B cell (primary cell): ENCODE results near the gene CRTC1. TPM values are rescaled to one million over a fixed set of nuclear protein-coding genes. Genes with fewer than 3 reads are reported as not detected.

Experiments
- ATAC-seq: fragments of 200-7000 bp; cut with Tn5 transposase; one replicate; pipeline ENCODE4 v1.10.0; 2021; ENCODE audit warnings: low read depth, mild to moderate bottlenecking, moderate number of reproducible peaks, moderate library complexity
- CTCF ChIA-PET: fragments of 350-600 bp; sonication (Branson Sonifier 250); formaldehyde crosslinking; loops from one replicate; lab custom pipeline; 2021; ENCODE audit warnings: antibody characterized with exemption, inconsistent platforms; lab: Charles Lee
- POLR2A ChIA-PET: fragments of 350-600 bp; sonication (Branson Sonifier 250); formaldehyde crosslinking; loops from one replicate; lab custom pipeline; 2021; ENCODE audit warnings: antibody characterized with exemption; lab: Charles Lee
- DNase-seq: peaks from one replicate; pipeline ENCODE4 v3.0.0; 2013
- H2AFZ ChIP-seq: 2 replicates; pipeline ENCODE4 v1.6.1; 2012; ENCODE audit warnings: mild to moderate bottlenecking, low read depth, low read length; ENCODE audit not compliant: insufficient read depth, poor library complexity, severe bottlenecking
- H3K27ac ChIP-seq, 2 donors: 1 replicate in 1 of 2; 2 replicates in 1 of 2; pipeline ENCODE4 v1.5.1; 2012 to 2013; ENCODE audit warnings: low read length in 2 of 2, mild to moderate bottlenecking in 2 of 2, moderate library complexity in 1 of 2
- H3K27me3 ChIP-seq, 4 experiments: fragments of 200-600 bp in 1 of 4; sonication (generic) in 1 of 4; replicated peaks in 1 of 4; 1 replicate in 2 of 4; 2 replicates in 2 of 4; pipeline versions ENCODE4 v1.6.1 to v1.7.0; 2013 to 2016; ENCODE audit warnings: low read length in 3 of 4, mild to moderate bottlenecking in 2 of 4, mixed read lengths in 1 of 4, moderate library complexity in 1 of 4; ENCODE audit not compliant: insufficient read depth in 4 of 4, control insufficient read depth in 3 of 4; ENCODE audit errors: control extremely low read depth in 1 of 4
- H3K36me3 ChIP-seq, 2 experiments: replicated peaks in 1 of 2; 1 replicate in 1 of 2; 2 replicates in 1 of 2; pipeline versions ENCODE4 v1.6.1 to v1.7.1; 2013; ENCODE audit warnings: low read length in 1 of 2; ENCODE audit not compliant: insufficient read depth in 2 of 2, control insufficient read depth in 1 of 2; ENCODE audit errors: control extremely low read depth in 1 of 2, extremely low read depth in 1 of 2
- H3K4me1 ChIP-seq, 2 donors: fragments of 200-600 bp in 1 of 2; sonication (generic) in 1 of 2; 1 replicate in 1 of 2; 2 replicates in 1 of 2; pipeline versions ENCODE4 v1.5.1 to v1.6.1; 2013 to 2017; ENCODE audit warnings: low read length in 2 of 2; ENCODE audit not compliant: control insufficient read depth in 2 of 2, insufficient read depth in 2 of 2
- H3K4me2 ChIP-seq: replicated peaks from 2 replicates; pipeline ENCODE3; 2012; ENCODE audit warnings: mild to moderate bottlenecking, low read depth, low read length; ENCODE audit not compliant: poor library complexity, severe bottlenecking
- H3K4me3 ChIP-seq, 5 experiments: fragments of 200-600 bp in 1 of 5; sonication (generic) in 1 of 5; 1 replicate in 3 of 5; 2 replicates in 2 of 5; pipeline versions ENCODE4 v1.5.1 to v1.7.0; 2011 to 2016; ENCODE audit warnings: low read length in 4 of 5, mild to moderate bottlenecking in 4 of 5, low read depth in 2 of 5, control low read depth in 1 of 5, moderate library complexity in 1 of 5; ENCODE audit not compliant: insufficient read depth in 1 of 5; ENCODE audit errors: control extremely low read depth in 1 of 5, extremely low read depth in 1 of 5
- H3K79me2 ChIP-seq: fragments of 200-600 bp; sonication (generic); one replicate; pipeline ENCODE4 v1.6.0; 2016; ENCODE audit warnings: low read length; ENCODE audit not compliant: control insufficient read depth, insufficient read depth
- H3K9ac ChIP-seq: fragments of 200-600 bp; sonication (generic); 2 replicates; pipeline ENCODE4 v1.6.1; 2017; ENCODE audit warnings: mild to moderate bottlenecking, low read length, moderate library complexity
- H3K9me3 ChIP-seq, 3 donors: one replicate each; pipeline versions ENCODE4 v1.6.1 to v1.7.1; 2013; ENCODE audit warnings: low read length in 2 of 3; ENCODE audit not compliant: control insufficient read depth in 2 of 3, insufficient read depth in 1 of 3; ENCODE audit errors: control extremely low read depth in 1 of 3
- H4K20me1 ChIP-seq: 2 replicates; pipeline ENCODE4 v1.6.0; 2012; ENCODE audit warnings: mild to moderate bottlenecking, low read length; ENCODE audit not compliant: insufficient read depth, control insufficient read depth, poor library complexity, severe bottlenecking
- H3K27ac Mint-ChIP-seq: one replicate; pipeline ENCODE4 v1.8.0; 2021; ENCODE audit warnings: mixed read lengths
- H3K27me3 Mint-ChIP-seq: one replicate; pipeline ENCODE4 v1.8.0; 2021; ENCODE audit warnings: mixed read lengths
- H3K4me1 Mint-ChIP-seq: one replicate; pipeline ENCODE4 v1.8.0; 2021; ENCODE audit warnings: mixed read lengths
- H3K4me3 Mint-ChIP-seq: one replicate; pipeline ENCODE4 v1.8.0; 2021; ENCODE audit warnings: mixed read lengths
- H3K9me3 Mint-ChIP-seq: one replicate; pipeline ENCODE4 v1.8.0; 2022; ENCODE audit warnings: mixed read lengths; ENCODE audit not compliant: insufficient read depth
- EZH2 ChIP-seq: IDR thresholded peaks from 2 replicates; pipeline ENCODE4 v1.6.1; 2012; ENCODE audit warnings: borderline replicate concordance, low read depth, mild to moderate bottlenecking, moderate library complexity, low read length; ENCODE audit not compliant: insufficient read depth, poor library complexity, severe bottlenecking
- WGBS: methylation state at CpG from one replicate; pipeline ENCODE4 v1.1.5; 2013; ENCODE audit warnings: missing lambda C conversion rate; ENCODE audit not compliant: insufficient coverage; 5-methylcytosine and 5-hydroxymethylcytosine counted together
- intact Hi-C: fragments of 100-400 bp; cut with micrococcal nuclease; formaldehyde crosslinking; loops from one replicate; pipeline ENCODE4 v1.10.0; 2022
- polyA plus RNA-seq: library from polyadenylated mRNA; depleted of rRNA; stranded (reverse); fragments of >200 nt; gene quantifications from 2 replicates; pipeline ENCODE4 v1.2.3, GENCODE V29; 2012
- total RNA-seq, 2 donors: library from RNA; stranded (reverse); fragments of 120-200 nt in 1 of 2; gene quantifications; 1 replicate in 1 of 2; 2 replicates in 1 of 2; pipeline versions ENCODE4 v1.2.3 to v1.2.4, GENCODE V29; 2013 to 2022
- TF ChIP-seq, protein P1 (sequence below): fragments of 200-600 bp; IDR thresholded peaks from one replicate; pipeline ENCODE4 v1.8.0; 2022; ENCODE audit warnings: antibody characterized with exemption, mild to moderate bottlenecking

Gene CRTC1
- total and polyA plus RNA-seq, 2 donors (not counting 1 experiment from before 2014, with no cell fraction given): 15.9 to 30.1 TPM

- Histone ChIP-seq H3K27ac (no peak overlapping the region), H3K4me3 (no peak overlapping the region), H3K79me2 (peaks cover 32% of the 10 kb centered on the region), H3K4me2 (no peak overlapping the region), H3K9me3 (peaks cover 0 to 6% (median 0%) of the 10 kb centered on the region in 3 donors), H3K36me3 (no peaks in the 10 kb centered on the region), H3K27me3 (no peaks in the 10 kb centered on the region), H4K20me1 (peaks cover 13% of the 10 kb centered on the region), H3K9ac (no peak overlapping the region), H3K4me1 (peaks cover 20 to 33% of the 10 kb centered on the region in 2 donors), H2AFZ (no peak overlapping the region)
- H3K9me3 Mint-ChIP-seq: no peaks in the 10 kb centered on the region
- H3K4me3 Mint-ChIP-seq: no peak overlapping the region
- ChIA-PET CTCF (interaction anchor here (0.6 to 1.7 kb wide), 2 partner anchors 32 to 192 kb away, joined by 3 read pairs; partner anchors contain the start of gene UPF1), POLR2A (interaction anchor here (0.7 kb wide), 3 partner anchors 12 to 769 kb away, joined by 3 to 7 read pairs (median 3); no protein-coding TSS in a partner anchor)
- intact Hi-C loops: loop anchor here (5.0 kb wide), 2 partner anchors 63 to 148 kb away; no protein-coding TSS in a partner anchor
- DNase-seq (no peak), ATAC-seq (no peak)
- WGBS: 96% methylated on average over 6 of the region's 8 CpGs
- TF ChIP-seq EZH2: no peak
- TF ChIP-seq, protein P1, sequence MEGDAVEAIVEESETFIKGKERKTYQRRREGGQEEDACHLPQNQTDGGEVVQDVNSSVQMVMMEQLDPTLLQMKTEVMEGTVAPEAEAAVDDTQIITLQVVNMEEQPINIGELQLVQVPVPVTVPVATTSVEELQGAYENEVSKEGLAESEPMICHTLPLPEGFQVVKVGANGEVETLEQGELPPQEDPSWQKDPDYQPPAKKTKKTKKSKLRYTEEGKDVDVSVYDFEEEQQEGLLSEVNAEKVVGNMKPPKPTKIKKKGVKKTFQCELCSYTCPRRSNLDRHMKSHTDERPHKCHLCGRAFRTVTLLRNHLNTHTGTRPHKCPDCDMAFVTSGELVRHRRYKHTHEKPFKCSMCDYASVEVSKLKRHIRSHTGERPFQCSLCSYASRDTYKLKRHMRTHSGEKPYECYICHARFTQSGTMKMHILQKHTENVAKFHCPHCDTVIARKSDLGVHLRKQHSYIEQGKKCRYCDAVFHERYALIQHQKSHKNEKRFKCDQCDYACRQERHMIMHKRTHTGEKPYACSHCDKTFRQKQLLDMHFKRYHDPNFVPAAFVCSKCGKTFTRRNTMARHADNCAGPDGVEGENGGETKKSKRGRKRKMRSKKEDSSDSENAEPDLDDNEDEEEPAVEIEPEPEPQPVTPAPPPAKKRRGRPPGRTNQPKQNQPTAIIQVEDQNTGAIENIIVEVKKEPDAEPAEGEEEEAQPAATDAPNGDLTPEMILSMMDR: no peak
- no peaks in the 10 kb centered on the region for H3K27me3 Mint-ChIP-seq
- H3K4me1 Mint-ChIP-seq: peaks cover 34% of the 10 kb centered on the region
- H3K27ac Mint-ChIP-seq: no peak overlapping the region
Measured at GRCh38 chr19:18639706-18640243, 43.7 kb upstream of the CRTC1 start.

GRCh38 chr19:18644196-18645034 lies 39.1 kb upstream of the CRTC1 start:
- Mint-ChIP-seq H3K4me1 (peaks cover 27% of the 10 kb centered on the region), H3K27ac (no peak overlapping the region), H3K27me3 (no peaks in the 10 kb centered on the region), H3K9me3 (no peaks in the 10 kb centered on the region), H3K4me3 (no peak overlapping the region)
- ATAC-seq: peak; percentile 62
- ChIA-PET POLR2A (no interaction called here), CTCF (interaction anchor here (0.9 to 1.3 kb wide), 2 partner anchors 53 to 203 kb away, joined by 3 to 5 read pairs; no protein-coding TSS in a partner anchor)
- intact Hi-C loops: no loop called here
- no peaks in the 10 kb centered on the region for H3K9me3 ChIP-seq
- no peak overlapping the region for H3K9ac ChIP-seq
- H2AFZ ChIP-seq: no peak overlapping the region
- 11% methylated on average over 4 of the region's 15 CpGs for WGBS
- DNase-seq: peak; percentile 59
- H3K4me2 ChIP-seq: peak overlapping the region; percentile 41
- no peak overlapping the region for H3K4me3 ChIP-seq
- peaks cover 23 to 24% of the 10 kb centered on the region in 2 donors for H3K4me1 ChIP-seq
- peaks cover 59% of the 10 kb centered on the region for H3K79me2 ChIP-seq
- TF ChIP-seq, protein P1: no peak
- TF ChIP-seq EZH2: no peak
- H4K20me1 ChIP-seq: peaks cover 59% of the 10 kb centered on the region
- no peaks in the 10 kb centered on the region for H3K27me3 ChIP-seq
- no peaks in the 10 kb centered on the region for H3K36me3 ChIP-seq
- H3K27ac ChIP-seq: no peak overlapping the region
